HEK293 (cell line): Measurements from ENCODE around the gene MYO18B.

Experiments used
- CTCF ChIA-PET: fragments of 350-600 bp; formaldehyde crosslinking; extraction: SDS; loops from one replicate; lab custom pipeline; 2021; ENCODE audit warnings: antibody characterized with exemption; lab: Yijun Ruan, JAX
- POLR2A ChIA-PET: fragments of 300-600 bp; formaldehyde crosslinking; extraction: SDS; loops from one replicate; lab custom pipeline; 2020; ENCODE audit warnings: antibody characterized with exemption, inconsistent platforms; lab: Yijun Ruan, JAX
- H3K27ac ChIP-seq: fragments of 200-500 bp; sonication (Bioruptor generic); 2 replicates; pipeline ENCODE4 v1.5.1; 2014; ENCODE audit warnings: low read depth, low read length, control low read depth, inconsistent platforms; ENCODE audit errors: extremely low read depth
- H3K36me3 ChIP-seq, 2 experiments: fragments of 200-500 bp in 1 of 2; sonication (Bioruptor generic) in 1 of 2; 1 replicate in 1 of 2; 2 replicates in 1 of 2; pipeline ENCODE4 v1.5.1; 2014 to 2017; ENCODE audit warnings: inconsistent platforms in 2 of 2, low read length in 2 of 2; ENCODE audit not compliant: control insufficient read depth in 2 of 2, insufficient read depth in 1 of 2
- H3K4me1 ChIP-seq: fragments of 200-500 bp; sonication (Bioruptor generic); 2 replicates; pipeline ENCODE4 v1.5.1; 2014; ENCODE audit warnings: mild to moderate bottlenecking, low read length, inconsistent platforms; ENCODE audit not compliant: control insufficient read depth, insufficient read depth
- H3K4me3 ChIP-seq: 2 replicates; pipeline ENCODE4 v1.5.1; 2011; ENCODE audit warnings: low read depth, mild to moderate bottlenecking, control low read depth, low read length, moderate library complexity
- H3K9me3 ChIP-seq: fragments of 200-500 bp; sonication (Bioruptor generic); 2 replicates; pipeline ENCODE4 v1.5.1; 2014; ENCODE audit warnings: low read depth, low read length, inconsistent platforms; ENCODE audit not compliant: control insufficient read depth, insufficient read depth
- GFI1B ChIP-seq: fragments of 450-650 bp; formaldehyde crosslinking; IDR thresholded peaks from 2 replicates; pipeline ENCODE4 v1.5.1; 2016; ENCODE audit warnings: missing biosample characterization, missing genetic modification characterization
- INSM2 ChIP-seq: fragments of 450-650 bp; formaldehyde crosslinking; IDR thresholded peaks from 2 replicates; pipeline ENCODE4 v1.5.1; 2016; ENCODE audit warnings: missing biosample characterization, missing genetic modification characterization
- ZBTB17 ChIP-seq: fragments of 450-650 bp; formaldehyde crosslinking; IDR thresholded peaks from 2 replicates; pipeline ENCODE4 v1.5.1; 2016; ENCODE audit warnings: missing biosample characterization, missing genetic modification characterization
- ZNF112 ChIP-seq: fragments of 450-650 bp; formaldehyde crosslinking; IDR thresholded peaks from 2 replicates; pipeline ENCODE4 v1.5.0; 2017; ENCODE audit warnings: missing biosample characterization, missing genetic modification characterization
- ZNF114 ChIP-seq: fragments of 450-650 bp; formaldehyde crosslinking; IDR thresholded peaks from 2 replicates; pipeline ENCODE4 v1.5.0; 2017; ENCODE audit warnings: missing biosample characterization, missing genetic modification characterization
- ZNF138 ChIP-seq: fragments of 450-650 bp; formaldehyde crosslinking; IDR thresholded peaks from 2 replicates; pipeline ENCODE4 v1.5.1; 2016; ENCODE audit warnings: missing biosample characterization, missing genetic modification characterization, borderline replicate concordance
- ZNF19 ChIP-seq: fragments of 450-650 bp; formaldehyde crosslinking; IDR thresholded peaks from 2 replicates; pipeline ENCODE4; 2016; ENCODE audit warnings: missing biosample characterization, missing genetic modification characterization, low read depth
- ZNF202 ChIP-seq: fragments of 450-650 bp; formaldehyde crosslinking; IDR thresholded peaks from 2 replicates; pipeline ENCODE4 v1.5.1; 2016; ENCODE audit warnings: missing biosample characterization, missing genetic modification characterization, borderline replicate concordance
- ZNF211 ChIP-seq: fragments of 450-650 bp; formaldehyde crosslinking; IDR thresholded peaks from 2 replicates; pipeline ENCODE4 v1.5.1; 2016; ENCODE audit warnings: low read depth, missing biosample characterization, missing genetic modification characterization
- ZNF37A ChIP-seq: fragments of 450-650 bp; IDR thresholded peaks from 2 replicates; pipeline ENCODE4 v1.5.1; 2018; ENCODE audit warnings: missing biosample characterization, missing genetic modification characterization
- ZNF423 ChIP-seq: fragments of 450-650 bp; formaldehyde crosslinking; IDR thresholded peaks from 2 replicates; pipeline ENCODE4 v1.5.1; 2016; ENCODE audit warnings: missing biosample characterization, missing genetic modification characterization
- ZNF48 ChIP-seq: fragments of 450-650 bp; formaldehyde crosslinking; IDR thresholded peaks from 2 replicates; pipeline ENCODE4 v1.5.1; 2016; ENCODE audit warnings: missing biosample characterization, missing genetic modification characterization
- ZNF513 ChIP-seq: fragments of 450-650 bp; IDR thresholded peaks from 2 replicates; pipeline ENCODE4 v1.5.1; 2018; ENCODE audit warnings: missing biosample characterization, missing genetic modification characterization
- ZNF530 ChIP-seq: fragments of 450-650 bp; formaldehyde crosslinking; IDR thresholded peaks from 2 replicates; pipeline ENCODE4 v1.5.1; 2016; ENCODE audit warnings: low read depth, missing biosample characterization, missing genetic modification characterization
- ZNF561 ChIP-seq: fragments of 450-650 bp; IDR thresholded peaks from 2 replicates; pipeline ENCODE4 v1.5.1; 2018; ENCODE audit warnings: missing biosample characterization, missing genetic modification characterization, borderline replicate concordance
- ZNF596 ChIP-seq: fragments of 450-650 bp; IDR thresholded peaks from 2 replicates; pipeline ENCODE4 v1.5.0; 2018; ENCODE audit warnings: missing biosample characterization, mild to moderate bottlenecking, missing genetic modification characterization, moderate library complexity
- ZNF600 ChIP-seq: fragments of 450-650 bp; formaldehyde crosslinking; IDR thresholded peaks from 2 replicates; pipeline ENCODE4 v1.5.1; 2016; ENCODE audit warnings: missing biosample characterization, missing genetic modification characterization
- ZNF639 ChIP-seq: fragments of 450-650 bp; formaldehyde crosslinking; IDR thresholded peaks from 2 replicates; pipeline ENCODE4 v1.5.1; 2016; ENCODE audit warnings: missing biosample characterization, missing genetic modification characterization
- ZNF660 ChIP-seq: fragments of 450-650 bp; IDR thresholded peaks from 2 replicates; pipeline ENCODE4 v1.5.1; 2018; ENCODE audit warnings: missing biosample characterization, mild to moderate bottlenecking, missing genetic modification characterization
- ZNF677 ChIP-seq: fragments of 450-650 bp; IDR thresholded peaks from 2 replicates; pipeline ENCODE4 v1.5.0; 2018; ENCODE audit warnings: missing biosample characterization, mild to moderate bottlenecking, missing genetic modification characterization, moderate library complexity
- ZNF707 ChIP-seq: fragments of 450-650 bp; formaldehyde crosslinking; IDR thresholded peaks from 2 replicates; pipeline ENCODE4 v1.5.1; 2016; ENCODE audit warnings: missing biosample characterization, missing genetic modification characterization
- ZNF747 ChIP-seq: fragments of 450-650 bp; formaldehyde crosslinking; IDR thresholded peaks from 2 replicates; pipeline ENCODE4 v1.5.1; 2016; ENCODE audit warnings: missing biosample characterization, missing genetic modification characterization
- ZNF792 ChIP-seq: fragments of 450-650 bp; formaldehyde crosslinking; IDR thresholded peaks from 2 replicates; pipeline ENCODE4 v1.5.1; 2016; ENCODE audit warnings: missing biosample characterization, missing genetic modification characterization
- TF ChIP-seq, protein P1 (sequence below): fragments of 450-650 bp; formaldehyde crosslinking; IDR thresholded peaks from 2 replicates; pipeline ENCODE4 v1.5.1; 2017; ENCODE audit warnings: missing biosample characterization, missing genetic modification characterization
- TF ChIP-seq, protein P2 (sequence below): fragments of 450-650 bp; formaldehyde crosslinking; IDR thresholded peaks from 2 replicates; pipeline ENCODE4 v1.5.1; 2016; ENCODE audit warnings: missing biosample characterization, missing genetic modification characterization, low read depth

The MYO18B gene

GRCh38 chr22:25935266-25936058, 193.5 kb downstream of the MYO18B start:
- ChIA-PET CTCF (no interaction called here), POLR2A (no interaction called here)
- H3K4me3 ChIP-seq: no peak overlapping the region
- TF ChIP-seq ZNF561 (tag by site-specific recombination): no peak
- TF ChIP-seq ZNF37A (tag by site-specific recombination): no peak
- TF ChIP-seq ZNF211 (tag by site-specific recombination): no peak
- no peak for TF ChIP-seq GFI1B (tag by site-specific recombination)
- TF ChIP-seq ZNF513 (tag by site-specific recombination): no peak
- TF ChIP-seq INSM2: no peak
- TF ChIP-seq ZNF530: no peak
- no peak for TF ChIP-seq ZNF48 (tag by site-specific recombination)
- TF ChIP-seq ZNF202 (tag by site-specific recombination): no peak
- TF ChIP-seq ZBTB17: no peak
- TF ChIP-seq ZNF596 (tag by site-specific recombination): no peak
- no peak for TF ChIP-seq ZNF423 (tag by site-specific recombination)
- no peak for TF ChIP-seq ZNF639
- H3K27ac ChIP-seq: no peak overlapping the region
- no peaks in the 10 kb centered on the region for H3K9me3 ChIP-seq
- H3K36me3 ChIP-seq: no peaks in the 10 kb centered on the region
- H3K4me1 ChIP-seq: peaks cover 7% of the 10 kb centered on the region

DNA sequence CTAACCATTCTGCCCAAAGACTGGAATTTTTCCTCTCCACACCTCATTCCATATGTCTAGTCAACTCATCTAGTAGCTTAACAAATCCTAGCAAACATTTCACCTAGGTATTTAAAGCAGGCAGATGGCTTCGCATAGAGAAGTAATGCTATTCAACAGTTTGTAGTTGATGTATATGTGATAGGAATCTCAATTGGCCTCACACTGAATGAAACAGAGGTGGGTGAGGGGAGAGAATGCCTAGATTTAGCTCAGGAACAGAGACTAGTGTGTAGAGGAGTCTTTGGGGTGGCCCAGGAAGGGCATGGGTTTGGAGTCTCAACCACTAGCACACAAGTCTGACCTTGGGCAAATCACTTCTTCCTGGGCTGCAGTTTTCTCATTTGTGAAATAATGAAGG, 196.2 kb downstream of the MYO18B start:
- TF ChIP-seq ZNF19 (tag by site-specific recombination) (no peak), ZNF114 (no peak), ZNF660 (tag by site-specific recombination) (no peak), ZNF112 (tag by site-specific recombination) (no peak), ZNF792 (tag by site-specific recombination) (no peak), ZNF747 (tag by site-specific recombination) (no peak), ZNF138 (tag by site-specific recombination) (no peak), ZNF707 (tag by site-specific recombination) (no peak), ZNF600 (tag by site-specific recombination) (no peak), ZNF677 (tag by site-specific recombination) (no peak)
- TF ChIP-seq, protein P1, sequence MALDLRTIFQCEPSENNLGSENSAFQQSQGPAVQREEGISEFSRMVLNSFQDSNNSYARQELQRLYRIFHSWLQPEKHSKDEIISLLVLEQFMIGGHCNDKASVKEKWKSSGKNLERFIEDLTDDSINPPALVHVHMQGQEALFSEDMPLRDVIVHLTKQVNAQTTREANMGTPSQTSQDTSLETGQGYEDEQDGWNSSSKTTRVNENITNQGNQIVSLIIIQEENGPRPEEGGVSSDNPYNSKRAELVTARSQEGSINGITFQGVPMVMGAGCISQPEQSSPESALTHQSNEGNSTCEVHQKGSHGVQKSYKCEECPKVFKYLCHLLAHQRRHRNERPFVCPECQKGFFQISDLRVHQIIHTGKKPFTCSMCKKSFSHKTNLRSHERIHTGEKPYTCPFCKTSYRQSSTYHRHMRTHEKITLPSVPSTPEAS (tag by site-specific recombination): no peak
- TF ChIP-seq, protein P2, sequence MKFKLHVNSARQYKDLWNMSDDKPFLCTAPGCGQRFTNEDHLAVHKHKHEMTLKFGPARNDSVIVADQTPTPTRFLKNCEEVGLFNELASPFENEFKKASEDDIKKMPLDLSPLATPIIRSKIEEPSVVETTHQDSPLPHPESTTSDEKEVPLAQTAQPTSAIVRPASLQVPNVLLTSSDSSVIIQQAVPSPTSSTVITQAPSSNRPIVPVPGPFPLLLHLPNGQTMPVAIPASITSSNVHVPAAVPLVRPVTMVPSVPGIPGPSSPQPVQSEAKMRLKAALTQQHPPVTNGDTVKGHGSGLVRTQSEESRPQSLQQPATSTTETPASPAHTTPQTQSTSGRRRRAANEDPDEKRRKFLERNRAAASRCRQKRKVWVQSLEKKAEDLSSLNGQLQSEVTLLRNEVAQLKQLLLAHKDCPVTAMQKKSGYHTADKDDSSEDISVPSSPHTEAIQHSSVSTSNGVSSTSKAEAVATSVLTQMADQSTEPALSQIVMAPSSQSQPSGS (tag by site-specific recombination): no peak
- ChIA-PET POLR2A (interaction anchor here (0.5 to 0.7 kb wide), 2 partner anchors 23 to 142 kb away, joined by 4 to 6 read pairs; no protein-coding TSS in a partner anchor), CTCF (interaction anchor here (0.6 to 3.0 kb wide), 2 partner anchors 11 to 35 kb away, joined by 4 to 12 read pairs; no protein-coding TSS in a partner anchor)
- H3K9me3 ChIP-seq: no peaks in the 10 kb centered on the region
- H3K36me3 ChIP-seq: no peaks in the 10 kb centered on the region
- H3K4me3 ChIP-seq: no peak overlapping the region
- H3K4me1 ChIP-seq: peaks cover 6% of the 10 kb centered on the region
- no peak overlapping the region for H3K27ac ChIP-seq
